Effector memory CD4-positive, alpha-beta T cell (primary cell): ENCODE data around the gene ZNF407.

Experiments used
- DNase-seq, 3 donors: peaks; one replicate each; pipeline ENCODE4 v3.0.0-alpha.2; 2020
- H3K27ac ChIP-seq: 2 replicates; pipeline ENCODE4 v1.7.0; 2013; ENCODE audit warnings: mild to moderate bottlenecking, low read length, moderate library complexity; ENCODE audit not compliant: insufficient read depth, poor library complexity, severe bottlenecking
- H3K27me3 ChIP-seq: replicated peaks from 2 replicates; pipeline ENCODE4 v1.7.0; 2013; ENCODE audit warnings: mild to moderate bottlenecking, low read length; ENCODE audit not compliant: insufficient read depth, control insufficient read depth, poor library complexity, severe bottlenecking
- H3K36me3 ChIP-seq: 2 replicates; pipeline ENCODE4 v1.7.0; 2013; ENCODE audit warnings: mild to moderate bottlenecking, low read length, moderate library complexity; ENCODE audit not compliant: control insufficient read depth, insufficient read depth
- H3K4me1 ChIP-seq: 2 replicates; pipeline ENCODE4 v1.7.0; 2013; ENCODE audit warnings: low read length, mild to moderate bottlenecking; ENCODE audit not compliant: control insufficient read depth, insufficient read depth, poor library complexity, severe bottlenecking
- H3K4me3 ChIP-seq: 2 replicates; pipeline ENCODE4 v1.7.0; 2013; ENCODE audit warnings: low read length, low read depth, mild to moderate bottlenecking; ENCODE audit not compliant: insufficient read depth, poor library complexity, severe bottlenecking
- H3K9me3 ChIP-seq: 2 replicates; pipeline ENCODE4 v1.7.0; 2013; ENCODE audit warnings: mild to moderate bottlenecking, low read length, moderate library complexity; ENCODE audit not compliant: control insufficient read depth

ZNF407 gene

GRCh38 chr18:74972354-74972753 is 374.7 kb downstream of the ZNF407 start:
- no peak overlapping the region for H3K4me3 ChIP-seq
- no peaks in the 10 kb centered on the region for H3K9me3 ChIP-seq

DNA sequence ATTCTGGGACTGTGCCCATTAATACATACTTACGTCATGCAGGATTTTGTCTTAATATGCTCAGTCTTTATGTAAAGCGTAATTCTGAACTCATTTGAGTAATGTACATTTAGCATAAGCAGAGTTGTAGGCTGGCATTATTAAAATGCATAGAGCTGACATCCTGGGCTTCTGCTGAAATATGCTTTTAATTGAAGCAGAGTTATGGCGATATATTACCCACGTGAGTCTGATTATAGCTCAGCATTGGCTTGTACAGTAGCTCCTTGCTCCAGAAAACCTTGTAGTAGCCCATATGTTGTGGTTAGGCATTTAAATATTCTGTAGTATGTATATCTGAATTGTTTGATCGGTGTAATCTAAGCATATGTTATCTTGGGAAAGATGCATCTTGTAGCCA is 377.3 kb downstream of the ZNF407 start:
- no peak for DNase-seq
- H3K27me3 ChIP-seq: no peaks in the 10 kb centered on the region
- H3K4me3 ChIP-seq: no peak overlapping the region
- no peaks in the 10 kb centered on the region for H3K9me3 ChIP-seq
- H3K27ac ChIP-seq: no peak overlapping the region
- H3K4me1 ChIP-seq: no peaks in the 10 kb centered on the region
- H3K36me3 ChIP-seq: no peaks in the 10 kb centered on the region

More at GRCh38 chr18:74972354-74972753, 374.7 kb downstream of the ZNF407 start:
- no peak overlapping the region for H3K27ac ChIP-seq
- no peaks in the 10 kb centered on the region for H3K4me1 ChIP-seq
- no peaks in the 10 kb centered on the region for H3K27me3 ChIP-seq
- H3K36me3 ChIP-seq: no peaks in the 10 kb centered on the region
- DNase-seq: no peak

DNA sequence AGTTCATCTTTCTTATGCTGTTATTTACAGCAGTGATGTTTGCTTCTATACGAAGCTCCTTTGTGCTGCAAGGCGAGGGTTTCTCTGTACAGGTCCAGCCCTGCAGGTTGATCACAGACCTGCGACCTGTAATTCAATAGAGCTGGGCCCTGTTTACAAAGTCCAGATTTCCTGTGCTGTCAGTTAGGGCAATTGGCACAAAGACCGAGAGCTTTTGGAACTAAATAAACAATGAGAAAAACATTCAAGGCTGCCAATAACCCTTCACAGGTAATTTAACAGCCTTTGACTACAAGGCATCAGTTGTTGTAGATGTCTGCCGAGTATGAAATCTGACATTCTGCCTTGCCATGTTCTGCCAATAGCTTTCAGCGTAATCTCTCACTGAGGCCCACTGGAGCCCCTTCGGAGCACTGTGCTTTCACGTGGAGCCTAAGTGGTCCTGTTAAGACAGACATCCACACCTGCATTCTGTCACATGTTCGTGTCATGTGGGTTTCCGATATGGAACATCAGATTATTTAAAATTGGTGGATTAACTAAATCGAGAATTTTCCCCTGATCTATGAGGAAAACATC is 378.8 kb downstream of the ZNF407 start:
- no peak overlapping the region for H3K4me3 ChIP-seq
- DNase-seq: no peak
- no peaks in the 10 kb centered on the region for H3K9me3 ChIP-seq
- H3K27ac ChIP-seq: no peak overlapping the region
- no peaks in the 10 kb centered on the region for H3K4me1 ChIP-seq
- H3K27me3 ChIP-seq: no peaks in the 10 kb centered on the region
- no peaks in the 10 kb centered on the region for H3K36me3 ChIP-seq

GRCh38 chr18:74977041-74977440 is 379.4 kb downstream of the ZNF407 start:
- Histone ChIP-seq H3K36me3 (no peaks in the 10 kb centered on the region), H3K27me3 (no peaks in the 10 kb centered on the region), H3K4me3 (no peak overlapping the region), H3K9me3 (no peaks in the 10 kb centered on the region), H3K27ac (no peak overlapping the region), H3K4me1 (no peaks in the 10 kb centered on the region)
- no peak for DNase-seq

DNA sequence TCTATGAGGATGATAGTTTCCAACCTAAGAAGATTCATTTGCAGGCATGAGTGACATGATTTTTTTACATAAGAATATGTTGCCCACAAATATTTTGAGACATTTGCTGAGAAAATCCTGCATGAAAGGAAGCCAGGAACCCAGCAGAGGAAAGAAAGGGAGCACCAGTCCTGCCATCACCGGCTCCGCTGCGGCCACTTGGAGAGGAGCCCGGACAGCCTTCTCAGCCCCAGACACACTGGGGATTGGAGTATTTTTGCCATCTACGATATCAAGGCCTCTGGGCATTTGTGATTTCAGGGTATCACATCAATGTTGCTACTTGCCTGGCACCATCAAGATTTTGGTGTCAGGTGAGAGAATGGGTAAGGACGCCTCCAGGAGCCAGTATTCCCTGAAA is 383.0 kb downstream of the ZNF407 start:
- Histone ChIP-seq H3K4me1 (no peaks in the 10 kb centered on the region), H3K4me3 (no peak overlapping the region), H3K9me3 (no peaks in the 10 kb centered on the region), H3K27me3 (no peaks in the 10 kb centered on the region), H3K36me3 (no peaks in the 10 kb centered on the region), H3K27ac (no peak overlapping the region)
- DNase-seq: no peak

- H3K36me3 ChIP-seq: no peaks in the 10 kb centered on the region
- no peak overlapping the region for H3K27ac ChIP-seq
- no peaks in the 10 kb centered on the region for H3K9me3 ChIP-seq
- H3K27me3 ChIP-seq: no peaks in the 10 kb centered on the region
- no peak for DNase-seq
- H3K4me3 ChIP-seq: no peak overlapping the region
- no peaks in the 10 kb centered on the region for H3K4me1 ChIP-seq
Observed at GRCh38 chr18:74981476-74981875, 383.8 kb downstream of the ZNF407 start.

- Histone ChIP-seq H3K27ac (no peak overlapping the region), H3K27me3 (no peaks in the 10 kb centered on the region), H3K9me3 (no peaks in the 10 kb centered on the region), H3K36me3 (no peaks in the 10 kb centered on the region), H3K4me3 (no peak overlapping the region), H3K4me1 (no peaks in the 10 kb centered on the region)
- no peak for DNase-seq
Observed at GRCh38 chr18:74982946-74983635, 385.4 kb downstream of the ZNF407 start.

GRCh38 chr18:74989134-74989533 is 391.5 kb downstream of the ZNF407 start:
- H3K36me3 ChIP-seq: no peaks in the 10 kb centered on the region
- no peak overlapping the region for H3K27ac ChIP-seq
- no peak overlapping the region for H3K4me3 ChIP-seq
- H3K27me3 ChIP-seq: no peaks in the 10 kb centered on the region
- no peak for DNase-seq
- H3K9me3 ChIP-seq: no peaks in the 10 kb centered on the region
- peaks cover 4% of the 10 kb centered on the region for H3K4me1 ChIP-seq

- H3K4me3 ChIP-seq: no peak overlapping the region
- DNase-seq: no peak
Observed at GRCh38 chr18:74990563-74991081, 393.0 kb downstream of the ZNF407 start.

More at GRCh38 chr18:74990563-74991081, 393.0 kb downstream of the ZNF407 start:
- Histone ChIP-seq H3K36me3 (no peaks in the 10 kb centered on the region), H3K9me3 (no peaks in the 10 kb centered on the region), H3K27me3 (no peaks in the 10 kb centered on the region), H3K27ac (no peak overlapping the region), H3K4me1 (peaks cover 14% of the 10 kb centered on the region)
